H9 (cell line): ENCODE measurements around the gene ZNF358. TPM values are rescaled to one million over a fixed set of nuclear protein-coding genes. Genes with fewer than 3 reads are reported as not detected.

Experiments
- DNase-seq: peaks from one replicate; pipeline ENCODE4 v3.0.0-alpha.2; 2017
- H2AFZ ChIP-seq: one replicate; pipeline ENCODE4 v1.6.1; 2013; ENCODE audit warnings: mild to moderate bottlenecking, low read length, control low read depth, moderate library complexity
- H2AK5ac ChIP-seq: 2 replicates; pipeline ENCODE4 v1.6.1; 2013; ENCODE audit warnings: low read length, control low read depth, mixed read lengths; ENCODE audit not compliant: insufficient read length
- H2BK120ac ChIP-seq: one replicate; pipeline ENCODE4 v1.6.1; 2013; ENCODE audit warnings: low read depth, mild to moderate bottlenecking, low read length, control low read depth, inconsistent platforms; ENCODE audit not compliant: poor library complexity, severe bottlenecking
- H2BK12ac ChIP-seq: 2 replicates; pipeline ENCODE4 v1.6.1; 2013; ENCODE audit warnings: low read length, control low read depth, mixed read lengths, low read depth; ENCODE audit not compliant: insufficient read length
- H2BK15ac ChIP-seq: 2 replicates; pipeline ENCODE4 v1.6.1; 2013; ENCODE audit warnings: low read depth, low read length, control low read depth
- H2BK20ac ChIP-seq: one replicate; pipeline ENCODE4 v1.6.1; 2013; ENCODE audit warnings: low read depth, mild to moderate bottlenecking, low read length, control low read depth, inconsistent platforms; ENCODE audit not compliant: poor library complexity, severe bottlenecking
- H2BK5ac ChIP-seq: 2 replicates; pipeline ENCODE4 v1.6.1; 2013; ENCODE audit warnings: low read length, control low read depth, mixed read lengths; ENCODE audit not compliant: insufficient read length
- H3K14ac ChIP-seq: 2 replicates; pipeline ENCODE4 v1.6.1; 2013; ENCODE audit warnings: low read length, control low read depth; ENCODE audit not compliant: insufficient read depth
- H3K18ac ChIP-seq: 2 replicates; pipeline ENCODE4 v1.6.1; 2013; ENCODE audit warnings: low read depth, mild to moderate bottlenecking, mixed read lengths, low read length, control low read depth; ENCODE audit not compliant: insufficient read length
- H3K23ac ChIP-seq: 2 replicates; pipeline ENCODE4 v1.6.1; 2013; ENCODE audit warnings: low read length, control low read depth, mixed read lengths, low read depth; ENCODE audit not compliant: insufficient read length
- H3K23me2 ChIP-seq: 2 replicates; pipeline ENCODE4 v1.6.1; 2013; ENCODE audit warnings: low read depth, mild to moderate bottlenecking, mixed read lengths, low read length, control low read depth; ENCODE audit not compliant: insufficient read length, poor library complexity, severe bottlenecking
- H3K27ac ChIP-seq: 2 replicates; pipeline ENCODE4 v1.5.1; 2013; ENCODE audit warnings: low read length, control low read depth, mixed read lengths, low read depth; ENCODE audit not compliant: insufficient read length
- H3K27me3 ChIP-seq: 2 replicates; pipeline ENCODE4 v1.6.1; 2013; ENCODE audit warnings: low read length, control low read depth, inconsistent platforms; ENCODE audit not compliant: insufficient read depth
- H3K4ac ChIP-seq: 2 replicates; pipeline ENCODE4 v1.6.1; 2013; ENCODE audit warnings: low read depth, mild to moderate bottlenecking, control low read depth, inconsistent platforms, low read length, moderate library complexity
- H3K4me1 ChIP-seq: 2 replicates; pipeline ENCODE4 v1.6.1; 2013; ENCODE audit warnings: low read length, control low read depth, inconsistent platforms; ENCODE audit not compliant: insufficient read depth
- H3K4me2 ChIP-seq: 2 replicates; pipeline ENCODE4 v1.6.1; 2013; ENCODE audit warnings: low read length, control low read depth, mixed read lengths; ENCODE audit not compliant: insufficient read length, insufficient read depth
- H3K56ac ChIP-seq: 2 replicates; pipeline ENCODE4 v1.6.1; 2013; ENCODE audit warnings: low read depth, mild to moderate bottlenecking, mixed read lengths, low read length, control low read depth; ENCODE audit not compliant: insufficient read length
- H3K79me1 ChIP-seq: 2 replicates; pipeline ENCODE4 v1.6.1; 2013; ENCODE audit warnings: low read depth, mild to moderate bottlenecking, moderate library complexity, low read length, control low read depth, inconsistent platforms; ENCODE audit not compliant: insufficient read depth, poor library complexity, severe bottlenecking
- H3K79me2 ChIP-seq: 2 replicates; pipeline ENCODE4 v1.6.1; 2013; ENCODE audit warnings: low read length, control low read depth, inconsistent platforms; ENCODE audit not compliant: insufficient read depth
- H3K9ac ChIP-seq: 2 replicates; pipeline ENCODE4 v1.6.1; 2013; ENCODE audit warnings: low read length, control low read depth, mixed read lengths; ENCODE audit not compliant: insufficient read length; ENCODE audit errors: extremely low read depth
- H3K9me3 ChIP-seq: one replicate; pipeline ENCODE4 v1.6.1; 2013; ENCODE audit warnings: low read depth, low read length, inconsistent platforms; ENCODE audit not compliant: control insufficient read depth
- H3T11ph ChIP-seq: one replicate; pipeline ENCODE4 v1.6.1; 2013; ENCODE audit warnings: mild to moderate bottlenecking, low read length, control low read depth, inconsistent platforms
- H4K20me1 ChIP-seq: one replicate; pipeline ENCODE4 v1.6.1; 2013; ENCODE audit not compliant: control insufficient read depth, insufficient read length, insufficient read depth
- H4K5ac ChIP-seq: 2 replicates; pipeline ENCODE4 v1.6.1; 2013; ENCODE audit warnings: low read depth, mild to moderate bottlenecking, mixed read lengths, low read length, control low read depth; ENCODE audit not compliant: insufficient read length
- H4K8ac ChIP-seq: replicated peaks from 2 replicates; pipeline ENCODE4 v1.6.1; 2013; ENCODE audit warnings: low read length, control low read depth, mixed read lengths, low read depth; ENCODE audit not compliant: insufficient read length
- H4K91ac ChIP-seq: 2 replicates; pipeline ENCODE4 v1.6.1; 2013; ENCODE audit warnings: low read depth, mild to moderate bottlenecking, moderate library complexity, mixed read lengths, low read length, control low read depth; ENCODE audit not compliant: insufficient read length
- H3K27ac Mint-ChIP-seq, 3 experiments: 2 replicates in 2 of 3; 3 replicates in 1 of 3; pipeline ENCODE4 v1.8.0; 2020 to 2021; ENCODE audit warnings: mixed read lengths in 3 of 3, mild to moderate bottlenecking in 1 of 3, moderate library complexity in 1 of 3
- H3K27me3 Mint-ChIP-seq: 2 replicates; pipeline ENCODE4 v1.8.0; 2021; ENCODE audit warnings: low read depth, mild to moderate bottlenecking, moderate library complexity, mixed read lengths
- H3K36me3 Mint-ChIP-seq, 3 experiments: 2 replicates in 2 of 3; 3 replicates in 1 of 3; pipeline ENCODE4 v1.8.0; 2020 to 2021; ENCODE audit warnings: low read depth in 3 of 3, mixed read lengths in 3 of 3; ENCODE audit not compliant: insufficient read depth in 1 of 3
- H3K4me1 Mint-ChIP-seq, 2 experiments: 2 replicates each; pipeline ENCODE4 v1.8.0; 2020; ENCODE audit warnings: mixed read lengths in 2 of 2
- H3K4me3 Mint-ChIP-seq, 2 experiments: 2 replicates in 1 of 2; 3 replicates in 1 of 2; pipeline ENCODE4 v1.8.0; 2020 to 2021; ENCODE audit warnings: mild to moderate bottlenecking in 2 of 2, mixed read lengths in 2 of 2, moderate library complexity in 1 of 2
- H3K9me3 Mint-ChIP-seq, 2 experiments: 2 replicates in 1 of 2; 3 replicates in 1 of 2; pipeline ENCODE4 v1.8.0; 2020; ENCODE audit warnings: mild to moderate bottlenecking in 2 of 2, mixed read lengths in 2 of 2, moderate library complexity in 1 of 2
- WGBS: extraction: QIAGEN DNeasy Blood & Tissue Kit; methylation state at CpG from one replicate; pipeline ENCODE4 v1.1.7; 2013; ENCODE audit warnings: missing lambda C conversion rate, low lambda C conversion rate, mixed read lengths; ENCODE audit not compliant: insufficient read length; ENCODE audit errors: extremely low coverage; 5-methylcytosine and 5-hydroxymethylcytosine counted together
- total RNA-seq: library from RNA; stranded (reverse); gene quantifications from 2 replicates; pipeline ENCODE4 v1.2.1, GENCODE V29; 2021
- TF ChIP-seq, protein P1 (sequence below): fragments of 200-600 bp; sonication (generic); conservative IDR thresholded peaks from 3 replicates; pipeline ENCODE4 v1.8.0; 2021; ENCODE audit warnings: antibody characterized with exemption, mild to moderate bottlenecking

The ZNF358 gene
- total RNA-seq, 1 experiment from 2014 or later: 40.5 TPM

GRCh38 chr19:7541828-7542443, 26.0 kb downstream of the ZNF358 start:
- Histone ChIP-seq H3K9ac (no peak overlapping the region), H2AFZ (no peak overlapping the region), H3K79me2 (no peaks in the 10 kb centered on the region), H3K9me3 (no peaks in the 10 kb centered on the region), H4K20me1 (peaks cover 2% of the 10 kb centered on the region), H3K23me2 (no peaks in the 10 kb centered on the region), H4K5ac (no peak overlapping the region), H2AK5ac (no peak overlapping the region), H3K4me2 (no peak overlapping the region), H2BK120ac (no peak overlapping the region), H4K8ac (no peak overlapping the region), H2BK15ac (no peak overlapping the region), H3K79me1 (no peaks in the 10 kb centered on the region), H3K4ac (no peak overlapping the region), H3K27ac (no peak overlapping the region), H3K56ac (no peak overlapping the region), H2BK5ac (no peak overlapping the region), H2BK12ac (no peak overlapping the region), H3K27me3 (no peaks in the 10 kb centered on the region), H3K14ac (no peak overlapping the region), H3K4me1 (no peaks in the 10 kb centered on the region), H4K91ac (no peak overlapping the region), H3T11ph (no peak overlapping the region), H3K23ac (no peak overlapping the region), H3K18ac (no peak overlapping the region), H2BK20ac (no peak overlapping the region)
- no peaks in the 10 kb centered on the region for H3K27me3 Mint-ChIP-seq
- no peaks in the 10 kb centered on the region for H3K9me3 Mint-ChIP-seq
- TF ChIP-seq, protein P1, sequence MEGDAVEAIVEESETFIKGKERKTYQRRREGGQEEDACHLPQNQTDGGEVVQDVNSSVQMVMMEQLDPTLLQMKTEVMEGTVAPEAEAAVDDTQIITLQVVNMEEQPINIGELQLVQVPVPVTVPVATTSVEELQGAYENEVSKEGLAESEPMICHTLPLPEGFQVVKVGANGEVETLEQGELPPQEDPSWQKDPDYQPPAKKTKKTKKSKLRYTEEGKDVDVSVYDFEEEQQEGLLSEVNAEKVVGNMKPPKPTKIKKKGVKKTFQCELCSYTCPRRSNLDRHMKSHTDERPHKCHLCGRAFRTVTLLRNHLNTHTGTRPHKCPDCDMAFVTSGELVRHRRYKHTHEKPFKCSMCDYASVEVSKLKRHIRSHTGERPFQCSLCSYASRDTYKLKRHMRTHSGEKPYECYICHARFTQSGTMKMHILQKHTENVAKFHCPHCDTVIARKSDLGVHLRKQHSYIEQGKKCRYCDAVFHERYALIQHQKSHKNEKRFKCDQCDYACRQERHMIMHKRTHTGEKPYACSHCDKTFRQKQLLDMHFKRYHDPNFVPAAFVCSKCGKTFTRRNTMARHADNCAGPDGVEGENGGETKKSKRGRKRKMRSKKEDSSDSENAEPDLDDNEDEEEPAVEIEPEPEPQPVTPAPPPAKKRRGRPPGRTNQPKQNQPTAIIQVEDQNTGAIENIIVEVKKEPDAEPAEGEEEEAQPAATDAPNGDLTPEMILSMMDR: no peak
- no peaks in the 10 kb centered on the region for H3K4me1 Mint-ChIP-seq
- H3K4me3 Mint-ChIP-seq: no peak overlapping the region
- peaks cover 11 to 46% (median 34%) of the 10 kb centered on the region in 3 experiments; a peak in 6 of 7 replicates for H3K36me3 Mint-ChIP-seq
- no peak overlapping the region for H3K27ac Mint-ChIP-seq
- WGBS: no CpG with 5 or more reads among the region's 11 CpGs
- DNase-seq: no peak
